MM.1S (cell line): ENCODE data around the gene ZNF618.

Source experiments
- EZH2phosphoT487 ChIP-seq: fragments of 300-600 bp; sonication (generic); IDR thresholded peaks from 2 replicates; pipeline ENCODE4 v1.6.1; 2018; ENCODE audit warnings: antibody characterized with exemption, low read length
- TF ChIP-seq, protein P1 (sequence below): fragments of 300-600 bp; sonication (generic); IDR thresholded peaks from 2 replicates; pipeline ENCODE4 v1.5.1; 2016; ENCODE audit warnings: antibody characterized with exemption, low read length, mixed read lengths

DNA sequence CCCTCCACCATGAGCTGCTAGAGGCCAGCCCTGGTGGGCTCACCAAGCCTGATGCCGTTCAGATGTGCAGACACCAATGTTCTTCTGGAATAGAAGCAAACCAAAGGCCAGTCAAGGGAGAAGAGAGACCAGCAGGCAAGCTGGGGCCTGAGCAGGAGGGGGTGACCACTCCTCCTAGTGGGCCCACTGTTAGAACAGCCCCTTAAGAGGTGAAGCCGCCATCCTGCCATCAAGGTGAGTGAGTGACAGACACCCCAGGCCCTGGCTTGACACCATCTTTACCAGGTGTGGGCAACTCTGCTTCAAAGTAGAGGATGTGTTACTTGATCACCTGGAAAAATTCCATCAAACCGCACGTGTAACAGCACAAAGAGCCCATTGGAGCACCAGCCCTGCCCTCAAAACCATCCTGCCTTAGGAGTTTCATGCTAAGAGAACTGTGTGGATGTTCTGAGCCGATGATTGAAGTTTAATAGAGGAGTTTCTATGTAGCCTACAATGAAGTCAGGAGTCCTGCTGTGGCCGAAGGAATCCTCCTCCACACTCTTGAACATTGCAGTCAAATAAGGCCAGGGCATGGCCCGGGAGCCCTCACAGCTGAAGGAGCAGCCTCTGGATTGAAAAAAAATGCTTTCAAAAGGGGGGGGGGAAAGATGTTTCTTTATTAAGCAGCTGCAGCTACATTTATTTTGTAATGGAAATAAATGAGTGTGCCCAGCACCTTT, 181.2 kb downstream of the ZNF618 start:
- TF ChIP-seq, protein P1, sequence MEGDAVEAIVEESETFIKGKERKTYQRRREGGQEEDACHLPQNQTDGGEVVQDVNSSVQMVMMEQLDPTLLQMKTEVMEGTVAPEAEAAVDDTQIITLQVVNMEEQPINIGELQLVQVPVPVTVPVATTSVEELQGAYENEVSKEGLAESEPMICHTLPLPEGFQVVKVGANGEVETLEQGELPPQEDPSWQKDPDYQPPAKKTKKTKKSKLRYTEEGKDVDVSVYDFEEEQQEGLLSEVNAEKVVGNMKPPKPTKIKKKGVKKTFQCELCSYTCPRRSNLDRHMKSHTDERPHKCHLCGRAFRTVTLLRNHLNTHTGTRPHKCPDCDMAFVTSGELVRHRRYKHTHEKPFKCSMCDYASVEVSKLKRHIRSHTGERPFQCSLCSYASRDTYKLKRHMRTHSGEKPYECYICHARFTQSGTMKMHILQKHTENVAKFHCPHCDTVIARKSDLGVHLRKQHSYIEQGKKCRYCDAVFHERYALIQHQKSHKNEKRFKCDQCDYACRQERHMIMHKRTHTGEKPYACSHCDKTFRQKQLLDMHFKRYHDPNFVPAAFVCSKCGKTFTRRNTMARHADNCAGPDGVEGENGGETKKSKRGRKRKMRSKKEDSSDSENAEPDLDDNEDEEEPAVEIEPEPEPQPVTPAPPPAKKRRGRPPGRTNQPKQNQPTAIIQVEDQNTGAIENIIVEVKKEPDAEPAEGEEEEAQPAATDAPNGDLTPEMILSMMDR: no peak
- no peak for TF ChIP-seq EZH2phosphoT487
